Astrocyte (in vitro differentiated cells and primary cell): Measurements from ENCODE around the gene BRD4.

Source experiments
- CTCF ChIP-seq: IDR thresholded peaks from 2 replicates; pipeline ENCODE4 v1.5.1; 2011; ENCODE audit warnings: low read depth, mild to moderate bottlenecking, inconsistent platforms, low read length, moderate library complexity; ENCODE audit not compliant: insufficient read depth
- EZH2 ChIP-seq: IDR thresholded peaks from 2 replicates; pipeline ENCODE4 v1.6.1; 2012; ENCODE audit warnings: mild to moderate bottlenecking, low read length, inconsistent platforms; ENCODE audit not compliant: insufficient read depth

GRCh38 chr19:15323496-15324235, 8.7 kb downstream of the BRD4 start:
- TF ChIP-seq CTCF (no peak), EZH2 (no peak)
